NCI-H460 (cell line): Measurements from ENCODE around the gene SKP1. TPM values are rescaled to one million over a fixed set of nuclear protein-coding genes. Genes with fewer than 3 reads are reported as not detected.
"Not testable (repeated sequence)": the region's sequence is repeated elsewhere in the genome, so short reads cannot be mapped to it uniquely, and the experiment has no call there.

Source experiments
- DNase-seq: peaks from one replicate; pipeline ENCODE4 v3.0.0-alpha.2; 2016; ENCODE audit warnings: low read depth; ENCODE audit errors: extremely low read depth
- total RNA-seq: library from RNA; depleted of rRNA; stranded (reverse); fragments of >200 nt; shearing (Covaris generic); gene quantifications from 2 replicates; pipeline ENCODE4 v1.2.3, GENCODE V29; 2014

Gene SKP1
- total RNA-seq, 1 experiment from 2014 or later: 435 TPM

DNA sequence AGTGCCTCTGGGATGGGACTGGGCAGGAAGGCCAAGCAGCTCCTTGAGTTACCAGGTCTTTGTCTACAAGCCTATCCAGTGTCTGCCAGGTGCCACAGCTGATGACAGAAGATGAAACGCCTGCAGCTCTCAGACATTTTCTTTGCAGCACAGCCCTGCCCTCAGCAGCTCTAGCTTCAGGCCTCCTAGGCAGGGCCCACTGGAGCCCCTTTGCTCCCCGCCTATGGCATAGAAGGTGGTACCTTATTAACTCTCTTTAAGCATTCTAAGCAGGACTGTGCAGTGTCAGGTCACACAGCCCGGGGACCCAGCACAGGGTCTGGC lies 1.3 kb upstream of the SKP1 start:
- DNase-seq: no peak

DNA sequence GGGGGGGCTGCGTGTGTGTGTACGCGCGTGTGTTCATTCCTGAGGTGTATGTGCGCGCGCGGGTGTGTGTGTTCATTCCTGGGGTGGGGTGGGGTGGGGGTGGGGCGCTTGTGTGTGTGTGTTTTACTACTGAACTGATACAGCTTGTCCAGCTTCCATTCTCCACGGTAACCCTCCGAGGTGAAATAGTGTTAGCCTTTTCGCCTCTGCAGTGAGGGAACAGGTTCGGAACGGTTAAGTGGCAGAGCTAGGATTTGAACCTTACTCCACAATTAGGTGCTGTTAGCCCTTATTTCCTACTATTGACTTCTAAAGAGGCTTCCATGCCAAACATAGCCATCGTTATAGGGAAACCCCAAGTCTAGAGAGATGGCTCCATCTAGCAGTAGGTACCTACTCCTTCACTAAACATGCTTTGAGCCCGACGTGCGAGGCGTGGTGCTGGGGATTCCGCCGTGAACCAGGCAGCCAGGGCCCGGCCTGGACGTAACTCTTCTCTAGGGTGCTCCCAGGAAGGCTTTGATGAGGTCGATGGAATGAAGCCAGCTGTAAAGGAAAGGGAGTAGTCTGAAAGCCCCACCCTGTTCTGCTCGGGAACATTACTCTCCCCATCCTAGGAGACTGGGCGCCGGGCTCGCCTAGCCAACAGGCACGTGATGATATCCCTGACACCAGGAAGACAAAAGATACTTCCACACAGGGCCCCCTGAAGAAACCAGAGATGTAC lies 782 bp upstream of the SKP1 start:
- DNase-seq: no peak

DNA sequence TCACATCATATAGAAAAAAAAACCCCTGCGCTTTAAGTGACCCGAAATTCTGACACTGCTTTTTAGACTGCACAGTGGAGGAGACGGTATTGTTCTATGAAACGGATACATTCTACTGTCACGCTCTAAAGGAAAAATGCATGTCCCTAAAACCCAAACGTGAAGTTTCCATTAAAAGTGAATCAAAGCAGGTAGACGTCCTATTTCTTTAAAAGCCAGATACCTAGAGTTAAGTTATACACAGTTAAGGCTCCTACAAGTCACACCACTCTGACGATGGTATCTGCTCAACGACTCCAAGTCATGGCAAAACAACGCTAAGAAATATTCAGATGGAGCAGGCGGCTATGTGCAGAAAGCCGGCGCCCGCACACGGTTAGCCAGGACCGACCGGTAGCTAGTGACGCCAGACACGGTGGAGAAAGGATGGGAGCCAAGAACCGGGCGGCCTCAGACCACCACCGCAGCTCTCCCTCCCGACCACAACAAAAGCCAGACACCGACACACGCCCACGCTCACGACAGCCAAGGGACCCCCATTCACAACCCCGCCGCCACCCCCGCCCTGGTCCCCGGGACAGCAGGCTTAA lies 734 bp downstream of the SKP1 start:
- no peak for DNase-seq

DNA sequence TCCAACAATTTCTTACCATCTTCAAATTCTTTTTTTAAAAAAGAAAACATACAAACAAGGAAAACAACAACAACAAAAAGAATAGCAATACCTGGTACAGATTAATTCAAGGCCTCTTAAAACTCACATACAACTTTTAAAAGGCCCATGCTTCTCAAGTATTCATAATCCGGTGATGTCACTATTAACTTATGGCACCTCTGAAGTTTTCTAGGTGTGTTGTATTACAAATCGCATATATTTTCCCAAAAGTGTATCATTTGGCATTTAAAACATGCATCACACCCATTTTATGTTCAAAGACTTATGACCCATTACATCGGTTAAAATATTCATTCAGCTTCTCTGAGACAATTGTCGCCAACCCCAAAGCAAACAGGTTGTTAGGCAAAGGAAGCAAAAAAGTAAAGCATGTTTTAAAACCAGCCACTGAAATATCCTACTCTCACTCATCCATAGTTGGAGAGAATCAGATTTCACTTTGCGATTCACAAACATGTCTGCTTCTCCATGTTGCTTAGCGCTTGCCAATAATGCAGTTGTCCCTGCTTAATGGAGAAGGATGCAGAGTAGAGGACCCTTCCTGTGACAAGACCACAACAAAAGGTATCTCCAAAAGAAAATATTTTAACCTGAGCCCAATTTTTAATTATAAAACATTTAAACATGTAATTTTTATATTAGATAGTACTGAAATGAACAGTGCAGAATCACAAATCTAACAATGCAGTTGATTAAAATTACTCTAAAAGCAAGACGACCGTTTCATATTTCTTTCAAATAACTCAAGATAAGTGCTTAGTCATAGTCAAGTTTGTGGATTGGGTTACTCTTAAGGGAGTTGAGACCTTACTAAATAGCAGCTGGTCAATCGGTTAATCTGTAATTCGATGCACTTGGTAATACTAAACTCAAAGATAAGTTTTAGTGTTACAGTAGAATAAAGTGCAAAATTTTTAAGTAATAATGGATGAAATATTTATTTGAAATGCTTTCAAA lies 1.6 kb downstream of the SKP1 start:
- DNase-seq: no peak

DNA sequence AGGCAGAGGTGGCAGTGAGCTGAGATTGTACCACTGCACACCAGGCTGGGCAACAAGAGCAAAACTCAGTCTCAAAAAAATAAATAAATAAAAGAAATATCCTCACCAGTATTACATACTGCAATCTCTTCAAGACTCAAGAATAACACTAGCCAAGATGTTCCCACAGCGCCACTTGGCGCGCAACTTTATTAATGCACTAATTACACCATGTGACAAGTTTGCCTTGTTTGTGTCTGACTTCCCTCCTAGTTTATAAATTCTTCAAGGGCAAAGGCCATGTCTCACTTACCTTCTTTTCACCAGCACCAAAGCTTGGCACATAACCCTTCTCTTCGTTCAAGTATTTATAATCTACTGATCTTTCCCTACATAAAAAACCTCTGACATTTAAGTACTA lies 4.8 kb downstream of the SKP1 start:
- DNase-seq: no peak

DNA sequence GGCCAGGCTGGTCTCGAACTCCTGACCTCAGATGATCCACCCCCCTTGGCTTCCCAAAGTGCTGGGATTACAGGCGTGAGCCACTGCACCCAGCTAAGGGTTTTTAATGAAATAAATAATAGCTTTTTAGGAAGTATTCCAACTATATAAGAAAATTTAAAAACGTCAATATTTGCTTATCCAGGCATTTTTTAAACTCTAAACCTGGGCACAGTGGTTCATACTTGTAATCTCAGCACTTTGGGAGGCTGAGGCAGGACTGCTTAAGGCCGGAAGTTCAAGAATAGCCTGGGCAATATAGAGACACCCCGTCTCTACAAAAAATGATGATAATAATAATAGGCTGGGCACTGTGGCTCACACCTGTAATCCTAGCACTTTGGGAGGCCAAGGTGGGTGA lies 14.2 kb downstream of the SKP1 start:
- no peak for DNase-seq

DNA sequence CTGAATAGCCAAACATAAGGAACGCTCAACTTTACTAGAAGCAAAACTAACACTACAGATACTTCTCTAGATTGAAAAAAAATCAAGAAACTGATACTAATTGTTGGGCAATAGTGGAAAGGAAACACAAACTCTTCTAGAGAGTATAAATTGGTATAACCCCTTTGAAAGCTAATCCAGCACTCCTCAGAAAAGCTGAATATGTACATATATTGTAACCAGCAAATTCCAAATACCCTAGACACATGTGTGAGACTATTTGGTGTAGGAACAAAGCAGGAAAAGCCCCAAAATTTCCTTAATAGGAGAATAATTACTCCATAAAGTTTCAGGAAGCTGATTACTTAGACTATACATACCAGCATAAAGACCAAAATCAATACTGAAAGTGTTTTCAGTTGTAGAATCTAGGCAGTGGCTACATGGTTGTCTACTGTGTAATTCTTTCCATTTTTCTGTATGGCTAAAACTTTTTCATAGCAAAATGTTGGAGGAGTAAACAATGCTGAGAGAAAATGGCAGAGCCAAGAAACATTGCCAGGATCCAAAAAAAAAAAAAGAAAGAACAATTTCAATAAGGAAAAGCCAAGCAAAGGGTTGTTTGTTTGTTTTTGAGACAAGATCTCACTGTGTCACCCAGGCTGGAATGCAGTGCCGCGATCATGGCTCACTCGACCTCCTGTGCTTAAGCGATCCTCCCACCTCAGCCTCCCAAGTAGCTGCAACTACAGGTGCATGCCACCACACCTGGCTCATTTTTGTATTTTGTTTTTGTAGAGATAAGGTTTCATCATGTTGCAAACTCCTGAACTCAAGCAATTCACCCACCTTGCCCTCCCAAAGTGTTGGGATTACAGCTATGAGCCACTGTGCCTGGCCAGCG lies 15.0 kb downstream of the SKP1 start:
- DNase-seq: no peak

DNA sequence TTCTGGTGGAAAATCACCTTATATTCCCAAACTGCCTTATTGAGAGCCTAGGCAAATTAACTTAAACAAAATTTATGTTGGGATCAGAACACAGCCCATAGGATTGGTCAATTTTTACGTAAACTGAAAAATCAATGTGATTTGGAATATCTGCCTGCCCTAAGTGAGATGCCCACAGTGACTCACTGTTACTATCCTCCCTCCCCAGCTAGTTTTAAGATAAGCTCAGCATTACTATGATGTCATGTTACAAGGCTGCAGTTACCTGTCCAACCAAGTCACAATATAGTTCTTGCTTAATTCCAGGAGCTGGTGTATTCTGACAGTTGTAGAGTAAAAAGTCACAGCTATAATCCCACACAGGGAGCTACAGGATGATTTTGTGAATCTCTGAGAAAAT lies 23.1 kb downstream of the SKP1 start:
- DNase-seq: no peak

DNA sequence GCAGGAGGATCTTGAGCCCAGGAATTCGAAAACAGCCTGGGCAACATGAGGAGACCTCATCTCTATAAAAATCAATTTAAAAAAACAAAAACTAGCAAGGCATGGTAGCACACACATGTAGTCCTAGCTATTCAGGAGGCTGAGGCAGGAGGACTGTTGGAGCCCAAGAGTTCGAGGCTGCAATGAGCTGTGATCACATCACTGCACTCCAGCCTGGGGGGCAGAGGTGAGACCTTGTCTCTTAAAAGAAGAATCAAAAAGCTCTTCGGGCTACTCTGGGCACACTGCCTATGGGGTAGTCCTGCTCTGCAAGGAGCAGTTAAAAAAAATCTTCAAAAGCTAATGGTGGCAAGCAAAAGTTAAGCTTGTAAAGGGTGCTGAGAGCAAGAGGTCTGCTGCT lies 23.5 kb downstream of the SKP1 start:
- DNase-seq: no peak

DNA sequence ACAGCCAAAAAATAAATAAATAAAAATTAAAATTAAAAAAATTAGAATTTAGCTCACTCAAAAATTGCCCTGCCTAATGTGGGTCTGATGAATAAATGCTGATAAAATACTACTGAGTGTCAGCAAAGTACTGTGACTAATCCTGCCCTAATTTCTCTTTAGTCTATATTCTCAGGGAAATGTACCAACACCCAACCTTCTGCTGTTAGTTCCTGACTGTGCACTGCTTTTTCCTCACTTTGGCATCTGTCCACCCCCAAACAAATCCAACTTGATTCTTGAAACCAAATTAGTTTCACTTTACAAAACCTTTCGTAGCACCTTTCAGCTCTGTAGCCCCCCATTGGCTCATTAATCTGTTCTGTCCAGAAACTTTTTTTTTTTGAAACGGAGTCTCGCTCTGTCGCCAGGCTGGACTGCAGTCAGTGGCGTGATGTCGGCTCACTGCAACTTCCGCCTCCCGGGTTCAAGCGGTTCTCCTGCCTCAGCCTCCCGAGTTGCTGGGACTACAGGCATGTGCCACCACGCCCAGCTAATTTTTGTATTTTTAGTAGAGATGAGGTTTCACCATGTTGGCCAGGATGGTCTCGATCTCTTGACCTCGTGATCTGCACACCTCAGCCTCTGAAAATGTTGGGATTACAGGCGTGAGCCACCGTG lies 24.4 kb downstream of the SKP1 start:
- not testable (repeated sequence) for DNase-seq

DNA sequence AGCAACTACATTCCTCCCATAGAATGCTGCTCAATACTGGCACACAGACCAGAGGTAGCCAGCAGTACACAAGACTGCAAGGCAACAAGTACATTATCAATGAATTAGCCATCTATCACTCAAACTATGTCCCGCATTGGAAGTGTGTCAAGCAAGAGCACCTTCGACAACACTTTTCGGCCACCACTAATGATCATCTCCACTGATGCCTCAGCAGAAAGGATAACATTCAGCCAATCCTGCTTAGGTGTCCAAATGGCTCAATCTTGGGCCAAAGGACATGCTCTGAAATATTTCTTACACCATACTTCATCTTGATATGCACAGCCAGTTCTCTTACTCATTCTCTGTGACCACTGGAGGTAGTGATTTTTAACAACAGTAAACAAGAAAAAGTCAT lies 25.0 kb downstream of the SKP1 start:
- no peak for DNase-seq

DNA sequence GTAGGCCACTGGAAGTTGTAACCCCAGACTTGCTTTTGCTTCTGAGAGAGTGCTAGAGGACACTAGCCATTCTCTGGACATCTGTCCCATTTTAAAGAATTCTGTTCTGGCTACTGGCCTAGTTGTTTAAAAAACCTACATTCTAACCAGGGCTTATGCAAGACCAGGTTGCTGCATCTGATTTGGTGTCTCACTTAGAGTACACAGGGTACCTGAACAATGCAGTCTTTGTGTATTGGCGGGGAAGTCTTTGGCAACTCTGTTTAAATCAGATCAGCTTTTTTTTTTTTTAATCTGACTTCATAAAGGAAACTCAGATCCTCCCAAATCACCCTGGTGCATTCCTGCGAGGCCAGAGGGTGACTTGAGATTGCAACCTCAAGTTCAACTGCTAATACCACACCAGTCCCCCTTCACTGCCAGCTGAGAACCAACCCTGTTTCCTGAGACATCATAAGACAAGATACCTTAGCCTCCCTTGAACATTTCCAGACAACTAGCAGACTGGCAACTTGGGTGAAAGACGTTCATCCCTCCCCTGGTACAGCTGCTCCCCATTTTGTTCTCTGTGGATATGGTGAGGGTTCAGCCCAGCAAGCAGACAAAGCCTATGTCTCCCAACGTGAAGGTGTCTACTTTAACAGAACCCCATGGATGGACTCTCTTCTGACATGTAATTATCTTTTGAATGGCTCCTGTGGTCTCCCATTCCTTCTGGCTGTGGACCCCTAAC lies 27.0 kb downstream of the SKP1 start:
- DNase-seq: no peak

DNA sequence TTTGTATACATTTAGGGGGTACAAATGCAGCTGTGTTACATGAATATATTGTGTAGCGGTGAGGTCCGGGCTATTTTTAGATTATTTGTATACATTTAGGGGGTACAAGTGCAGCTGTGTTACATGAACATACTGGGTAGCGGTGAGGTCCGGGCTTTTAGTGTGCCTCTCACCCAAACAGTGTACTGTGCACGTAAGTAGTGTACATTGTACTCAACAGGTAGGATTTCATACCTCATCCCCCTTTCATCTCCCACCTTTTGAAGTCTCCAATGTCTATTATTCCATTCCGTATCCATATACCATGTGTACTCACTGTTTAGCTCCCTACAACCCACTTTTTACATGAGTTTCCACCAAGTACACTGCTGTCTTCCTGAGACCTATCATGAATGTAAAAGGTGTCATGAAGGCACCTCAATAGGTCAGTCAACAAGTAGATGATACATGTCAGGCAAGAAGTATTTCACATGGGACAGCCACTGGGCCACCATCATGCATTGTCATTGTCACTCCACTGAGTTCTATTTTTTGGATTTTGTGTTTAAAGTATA lies 27.7 kb downstream of the SKP1 start:
- DNase-seq: no peak

DNA sequence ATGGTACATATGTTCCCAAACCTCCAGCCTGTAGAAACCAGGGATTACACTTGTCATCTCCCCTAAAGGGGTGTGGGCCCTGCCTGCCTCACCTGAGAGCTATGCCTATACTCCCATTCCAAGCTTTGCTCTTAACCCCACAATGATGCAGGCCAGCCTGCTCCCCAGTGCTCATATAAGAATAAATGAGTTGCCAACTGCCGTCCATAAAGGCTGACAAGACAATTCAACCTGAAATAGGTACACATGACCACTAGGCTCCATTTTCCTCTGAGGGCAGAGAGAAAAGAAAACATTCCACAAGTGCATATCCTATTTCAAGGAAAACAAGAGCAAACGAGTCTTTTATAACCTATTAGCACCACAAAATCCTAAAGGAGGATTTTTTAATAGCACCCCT lies 28.4 kb downstream of the SKP1 start:
- no peak for DNase-seq

DNA sequence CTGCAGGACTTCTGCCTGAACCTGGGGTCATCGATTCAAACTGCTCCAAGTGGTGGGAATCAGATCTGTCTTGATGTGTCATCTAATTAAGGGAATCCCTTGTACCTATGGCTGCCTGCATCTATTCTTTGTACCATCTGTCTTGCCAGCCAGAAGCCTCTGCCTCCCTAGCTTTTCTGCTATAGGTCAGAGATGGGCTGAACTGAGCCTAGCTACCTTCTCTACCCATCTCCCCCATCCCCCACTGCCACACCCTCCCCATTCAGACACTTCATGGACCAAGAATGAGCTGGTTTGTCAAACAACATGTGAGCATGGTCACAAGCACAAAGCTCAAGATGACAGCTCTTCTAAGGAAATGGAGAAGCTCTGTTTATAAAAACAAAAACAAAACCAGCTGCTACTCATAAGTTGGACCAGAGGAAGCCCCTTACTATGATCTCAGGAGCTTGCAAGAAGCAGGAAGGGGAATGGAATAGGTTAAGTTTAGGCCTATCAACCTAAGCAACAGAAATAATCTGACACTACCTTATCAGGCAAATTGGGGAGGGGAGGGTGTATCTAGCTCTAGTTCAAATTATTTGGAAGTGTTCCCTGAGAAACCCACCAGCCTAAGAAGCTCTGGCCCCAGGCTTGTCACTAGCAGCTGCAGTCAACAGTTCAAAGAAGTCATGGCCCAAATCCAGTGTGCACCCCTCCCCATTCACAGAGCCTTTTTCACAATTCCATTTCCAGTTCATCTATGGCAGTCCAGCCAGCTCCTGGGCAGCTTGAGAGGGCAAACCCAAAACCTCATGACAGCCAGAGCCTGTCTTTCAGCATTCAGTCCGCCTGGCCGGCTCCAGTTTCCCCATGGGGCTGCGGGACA lies 29.9 kb downstream of the SKP1 start:
- DNase-seq: no peak

DNA sequence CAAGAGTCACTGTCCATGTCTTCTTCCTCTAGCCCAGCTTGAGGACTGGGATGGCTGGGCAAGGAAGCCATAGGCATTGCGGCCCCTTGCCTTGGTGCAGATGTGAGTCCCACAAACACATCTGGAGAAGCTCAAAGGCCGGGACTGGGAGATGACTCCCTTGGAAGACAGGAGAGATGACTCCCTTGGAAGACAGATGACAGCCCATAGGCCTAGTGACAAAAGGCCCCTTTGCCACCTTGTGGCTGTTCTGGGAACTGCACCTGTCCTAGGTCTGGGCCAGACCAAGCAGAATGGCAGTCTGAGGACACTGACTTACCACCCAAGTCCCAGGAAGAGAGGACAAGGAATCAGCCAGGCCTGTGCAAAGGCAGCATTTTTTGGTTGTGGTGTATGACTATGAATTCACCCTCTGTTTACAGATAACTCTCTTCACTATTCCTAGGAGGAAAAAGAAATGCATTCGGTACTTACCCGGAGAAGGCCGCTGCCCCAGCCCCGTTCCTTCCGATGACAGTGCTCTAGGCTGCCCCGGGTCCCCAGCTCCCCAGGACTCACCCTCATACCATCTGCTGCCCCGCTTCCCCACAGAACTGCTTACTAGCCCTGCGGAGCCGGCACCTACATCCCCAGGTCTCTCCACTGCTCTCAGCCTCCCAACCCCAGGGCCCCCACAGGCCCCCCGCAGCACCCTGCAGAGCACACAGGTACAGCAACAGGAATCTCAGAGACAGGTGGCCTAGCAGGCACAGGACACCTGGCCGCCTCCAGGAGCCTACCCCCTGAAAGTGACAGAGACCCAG lies 30.8 kb downstream of the SKP1 start:
- peak; percentile 71 for DNase-seq

DNA sequence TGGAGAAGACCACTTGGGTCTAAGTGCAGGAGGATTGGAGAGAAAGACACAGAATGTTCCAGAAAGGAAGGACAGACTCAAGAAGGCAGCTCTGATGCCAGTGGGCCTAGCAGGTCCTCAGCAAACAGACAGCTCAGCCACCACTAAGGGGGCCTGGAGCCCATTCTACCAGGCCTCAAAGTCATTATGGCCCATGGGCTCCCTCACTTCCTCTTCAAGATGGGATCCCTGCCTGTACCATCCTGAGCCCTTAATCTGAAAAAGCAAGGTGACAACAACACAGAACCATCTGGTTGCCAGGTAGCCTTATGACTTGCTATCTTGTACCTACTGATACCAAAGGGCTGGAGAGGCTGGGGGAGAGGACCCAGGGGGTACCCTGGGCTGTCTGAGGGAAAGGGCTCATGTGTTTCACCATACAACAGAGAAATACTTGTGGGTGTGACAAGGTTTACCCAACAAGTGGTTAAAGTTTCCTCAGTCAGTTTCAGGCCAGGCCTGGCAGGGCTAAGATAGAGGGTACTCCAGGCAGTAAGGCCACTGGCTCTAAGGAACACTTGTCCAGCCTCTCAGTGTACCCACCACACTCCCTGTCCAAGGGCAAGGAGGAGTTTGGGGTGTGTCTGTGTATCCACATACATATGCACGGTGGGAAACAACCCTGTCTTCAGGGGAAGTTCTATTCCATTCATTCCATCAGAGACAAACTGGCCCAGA lies 31.6 kb downstream of the SKP1 start:
- DNase-seq: no peak
